ENCODE data around the gene TKT.
A peak's percentile ranks its signal among the peaks of the same experiment; 100 is the strongest.

Gene TKT

DNA sequence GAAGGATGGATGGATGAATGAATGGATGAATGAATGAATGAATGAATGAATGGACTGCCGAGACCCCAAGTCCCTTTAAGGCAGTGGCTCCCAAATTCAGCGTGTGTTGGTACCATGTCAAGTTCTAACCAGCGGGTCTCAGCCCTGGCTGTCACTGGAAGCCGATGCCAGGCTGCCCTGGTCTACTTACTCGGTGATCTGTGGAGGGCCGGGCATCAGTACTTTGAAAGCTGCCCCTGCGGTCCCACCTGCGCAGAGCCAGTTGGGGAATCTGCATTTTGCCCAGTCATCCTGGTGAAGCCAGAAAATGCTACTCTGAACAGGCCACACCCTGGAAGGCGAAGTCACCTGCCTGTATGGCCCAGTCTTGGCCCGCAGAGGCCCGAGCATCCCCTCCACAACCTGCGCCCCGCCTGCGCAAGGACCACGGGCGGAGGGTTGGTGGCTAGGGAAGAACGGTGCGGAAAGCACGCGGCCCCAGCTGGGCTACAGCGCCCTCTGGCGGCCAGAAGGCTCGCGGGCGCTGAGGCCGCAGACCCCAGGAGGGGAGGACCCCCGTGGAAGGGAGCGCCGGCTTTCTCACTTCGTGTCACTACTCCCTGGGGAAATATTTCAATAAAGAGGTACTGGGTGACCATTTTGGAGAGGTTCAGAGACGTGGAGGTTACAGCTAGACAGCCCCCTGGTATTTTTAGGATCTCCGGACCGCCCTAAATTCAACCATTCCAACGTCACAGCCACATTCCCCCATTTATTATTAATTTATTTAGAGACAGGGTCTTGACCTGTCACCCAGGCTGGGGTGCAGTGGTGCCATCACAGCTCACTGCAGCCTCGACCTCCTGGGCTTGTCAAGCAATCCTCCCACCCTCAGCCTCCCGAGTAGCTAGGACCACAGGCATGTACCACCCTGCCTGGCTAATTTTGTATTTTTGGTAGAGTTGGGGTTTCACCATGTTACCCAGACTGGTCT, 59.9 kb downstream of the TKT start:
- peak; percentile 69 to 74 for ATAC-seq

DNA sequence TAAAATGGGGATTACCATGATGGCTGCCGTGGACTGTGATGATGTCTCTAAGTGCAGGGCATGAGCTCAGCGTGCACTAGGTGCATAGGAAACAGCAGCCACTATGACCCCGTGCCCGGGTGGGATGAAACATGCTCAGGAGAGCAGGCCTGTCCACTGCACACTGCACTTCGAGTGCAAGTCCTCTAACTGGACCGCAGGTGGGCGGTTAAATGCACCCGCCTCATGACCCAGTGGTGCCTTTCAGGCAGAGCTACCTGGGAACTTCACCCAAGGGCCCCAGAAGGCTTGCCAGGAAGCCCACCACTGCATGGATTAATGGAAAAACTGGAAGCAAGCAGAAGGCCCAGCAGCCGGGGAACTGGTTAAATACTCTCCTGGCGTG, 60.8 kb downstream of the TKT start:
- no peak for ATAC-seq

DNA sequence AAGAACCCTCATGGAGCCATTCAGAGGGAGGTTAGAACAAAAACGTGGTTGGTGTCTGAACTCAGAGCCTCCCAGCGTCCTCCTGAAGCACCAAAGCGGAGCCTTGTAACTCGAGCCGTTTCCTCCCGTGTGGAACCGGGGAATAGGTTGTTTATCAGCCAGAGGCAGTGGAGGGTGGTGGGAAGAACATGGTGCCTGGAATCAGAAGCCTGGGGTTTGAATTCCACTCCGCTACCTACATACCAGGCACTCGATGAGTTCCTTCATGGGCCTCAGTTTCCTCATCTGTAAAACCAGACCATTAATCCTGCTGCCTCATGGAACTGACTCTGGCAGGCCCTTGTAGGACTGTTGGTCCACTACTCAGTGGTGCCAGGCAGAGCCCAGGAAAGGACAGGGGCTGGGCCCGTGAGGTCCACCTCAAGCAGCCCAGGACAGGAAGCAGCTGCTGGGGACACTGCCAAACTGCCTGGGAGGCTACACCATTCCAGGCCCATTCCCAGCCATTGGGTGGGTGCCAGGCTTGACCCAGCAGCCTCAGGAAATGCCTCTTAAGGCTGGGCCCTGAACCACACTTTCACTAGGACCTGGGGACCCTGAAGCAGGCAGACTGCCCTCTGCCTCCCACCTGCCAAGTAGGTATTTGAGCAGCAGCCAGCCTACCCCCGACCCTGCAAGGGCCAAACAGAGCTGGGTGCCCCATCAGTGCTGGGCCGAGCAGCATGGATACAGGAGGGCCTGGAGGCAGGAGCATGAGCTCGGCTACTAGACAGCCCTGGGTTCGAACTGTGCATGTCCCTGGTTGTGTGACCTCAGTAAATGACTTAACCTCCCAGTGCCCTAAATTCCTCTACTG, 61.4 kb downstream of the TKT start:
- ATAC-seq: no peak

DNA sequence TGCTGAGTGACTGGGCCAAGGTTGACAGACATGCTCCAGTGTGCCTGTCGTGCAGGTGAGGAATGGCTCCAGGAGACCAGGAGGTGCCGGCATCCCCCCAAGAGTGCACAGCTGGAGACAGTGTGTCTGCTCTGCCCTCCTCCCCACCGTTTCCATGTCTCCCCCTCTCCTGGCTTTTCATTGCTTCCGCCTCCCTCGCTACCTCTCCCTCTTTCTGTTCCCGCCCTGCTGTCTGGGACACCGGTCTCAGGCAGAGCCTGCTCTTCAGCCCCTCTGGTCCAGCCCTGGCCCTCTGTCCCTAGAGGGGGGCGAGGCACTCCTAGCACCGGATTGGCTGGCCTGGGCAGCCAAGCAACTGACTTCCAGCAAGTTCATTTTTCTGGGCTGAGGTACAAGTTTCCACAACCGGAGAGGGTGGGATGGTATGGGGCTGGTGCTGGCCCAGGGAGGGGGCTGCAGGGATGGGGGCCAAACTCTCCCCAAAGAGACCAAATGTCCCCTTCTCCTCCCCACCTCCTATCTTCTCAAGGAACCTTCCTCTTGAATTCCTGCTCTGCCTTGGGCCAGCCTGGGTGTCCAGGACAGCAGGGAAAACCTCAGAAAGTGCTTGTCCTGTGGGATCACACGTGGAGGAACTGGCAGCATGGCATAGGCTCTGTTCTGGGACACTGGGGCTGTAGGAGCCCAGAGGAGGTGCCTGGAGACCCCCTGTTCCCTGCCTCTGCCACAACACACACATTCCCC, 62.2 kb downstream of the TKT start:
- ATAC-seq: no peak

DNA sequence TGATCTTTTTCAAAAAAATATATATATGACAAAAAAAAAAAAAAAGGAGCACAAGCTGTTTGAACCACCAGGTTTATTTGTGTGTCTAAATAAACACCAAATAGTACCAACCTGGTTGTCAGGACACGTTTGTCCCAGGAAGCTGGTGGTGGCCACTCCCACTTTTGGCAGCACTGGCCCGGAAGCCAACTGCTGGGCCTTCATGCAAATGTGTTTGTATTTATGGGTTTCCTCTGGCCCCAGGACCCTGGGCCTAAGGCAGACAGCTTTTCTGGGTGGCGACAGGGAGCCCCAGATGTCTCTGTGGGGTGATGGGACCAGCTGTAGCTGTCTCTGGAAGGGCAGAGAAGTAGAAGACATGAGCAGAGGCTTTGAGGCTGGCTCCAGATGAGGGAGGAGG, 63.2 kb downstream of the TKT start:
- ATAC-seq: no peak

DNA sequence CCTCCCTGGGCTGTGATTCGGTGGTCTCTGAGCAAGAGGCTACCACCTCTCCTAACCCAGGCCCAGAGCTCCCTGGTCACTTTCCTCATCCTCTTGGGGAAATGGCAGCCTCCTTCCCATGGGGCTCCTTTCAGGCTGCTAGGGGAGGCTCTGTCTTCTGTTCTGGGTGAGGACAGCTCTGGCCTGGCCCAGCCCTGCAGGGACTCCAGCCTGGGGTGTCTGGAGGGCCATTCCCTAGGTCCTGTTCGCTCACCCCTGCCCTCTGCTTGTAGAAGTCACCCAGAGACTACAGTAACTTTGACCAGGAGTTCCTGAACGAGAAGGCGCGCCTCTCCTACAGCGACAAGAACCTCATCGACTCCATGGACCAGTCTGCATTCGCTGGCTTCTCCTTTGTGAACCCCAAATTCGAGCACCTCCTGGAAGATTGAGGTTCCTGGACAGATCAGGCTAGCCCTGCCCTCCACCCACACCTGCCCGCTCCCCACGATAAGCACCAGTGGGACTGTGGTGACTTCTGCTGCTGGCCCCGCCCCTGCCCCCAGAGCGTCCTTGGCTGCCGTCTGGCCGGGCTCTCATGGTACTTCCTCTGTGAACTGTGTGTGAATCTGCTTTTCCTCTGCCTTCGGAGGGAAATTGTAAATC, 63.9 kb downstream of the TKT start:
- no peak for ATAC-seq

DNA sequence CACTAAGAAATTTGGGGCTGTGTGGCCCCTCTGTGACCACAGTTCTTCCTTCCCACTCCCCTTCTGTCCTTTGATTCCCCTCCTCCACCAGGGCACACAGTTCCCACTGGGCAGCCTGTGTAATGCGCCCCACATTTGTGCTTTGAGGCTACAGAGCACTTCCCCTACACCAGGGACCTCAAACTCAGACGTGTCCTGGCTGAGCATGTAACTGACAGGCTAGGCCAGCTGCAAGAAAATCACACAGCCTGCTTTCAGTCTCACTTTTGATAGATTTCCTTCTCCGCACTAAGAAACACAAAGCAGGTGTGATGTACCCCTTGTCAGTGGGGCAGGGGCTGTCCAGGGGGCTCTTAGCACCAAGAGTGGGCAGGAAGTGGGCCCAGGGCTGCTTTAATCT, 65.2 kb downstream of the TKT start:
- no peak for ATAC-seq

DNA sequence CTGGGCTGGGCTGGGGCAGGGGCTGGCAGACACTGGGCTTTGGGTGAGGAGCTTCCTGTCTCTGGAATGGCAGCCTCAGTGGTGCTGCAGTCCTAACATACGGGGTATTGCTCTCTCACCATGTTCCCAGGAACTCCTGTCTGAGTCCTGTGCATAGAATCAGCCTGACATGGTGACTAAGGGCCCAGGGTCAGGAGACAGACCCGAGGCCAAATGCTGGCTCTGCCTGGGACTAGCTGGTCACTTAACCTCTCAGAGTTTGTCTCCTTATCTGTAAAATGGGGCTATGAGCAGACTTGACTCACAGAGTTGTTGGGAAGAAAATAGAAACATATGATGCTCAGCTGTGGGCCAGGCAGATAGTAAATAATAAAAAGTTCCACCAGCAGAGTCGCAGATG, 66.5 kb downstream of the TKT start:
- no peak for ATAC-seq

DNA sequence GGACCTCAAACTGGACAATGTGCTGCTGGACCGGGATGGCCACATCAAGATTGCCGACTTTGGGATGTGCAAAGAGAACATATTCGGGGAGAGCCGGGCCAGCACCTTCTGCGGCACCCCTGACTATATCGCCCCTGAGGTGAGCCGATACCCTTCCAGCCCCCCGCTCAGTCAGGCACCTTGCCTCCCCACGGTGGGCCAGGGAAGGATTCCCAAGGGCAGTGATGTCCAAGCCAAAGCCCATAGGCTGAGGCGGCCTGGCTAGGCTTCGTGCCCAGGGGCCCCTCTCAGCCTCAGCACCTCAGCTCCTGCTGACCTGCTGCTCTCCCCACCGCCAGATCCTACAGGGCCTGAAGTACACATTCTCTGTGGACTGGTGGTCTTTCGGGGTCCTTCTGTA, 67.1 kb downstream of the TKT start:
- ATAC-seq: no peak

DNA sequence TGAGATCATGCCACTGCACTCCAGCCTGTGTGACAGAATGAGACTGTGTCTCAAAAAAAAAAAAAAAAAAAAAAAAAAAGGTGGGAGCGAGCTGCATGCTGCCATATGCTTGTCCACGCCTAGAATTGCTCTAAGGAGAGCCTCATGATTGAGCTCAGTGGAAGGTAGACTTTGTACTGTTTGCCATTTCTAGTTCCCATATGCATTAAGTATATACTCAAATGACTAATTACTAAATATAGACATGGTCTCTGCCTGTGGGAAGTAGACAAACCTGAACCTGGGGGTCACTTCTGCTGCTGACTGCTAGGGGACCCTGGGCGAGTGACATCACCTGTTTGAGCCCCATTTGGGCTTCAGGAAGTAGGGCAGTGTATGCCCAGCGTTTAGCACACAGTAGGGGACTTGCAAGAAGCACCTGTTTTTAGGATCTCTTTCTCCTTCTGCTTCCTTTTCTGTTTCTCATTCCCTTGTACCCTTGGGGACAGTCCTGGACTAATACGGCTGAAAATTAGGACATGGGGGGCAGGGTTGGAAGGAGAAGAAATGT, 67.6 kb downstream of the TKT start:
- no peak for ATAC-seq

DNA sequence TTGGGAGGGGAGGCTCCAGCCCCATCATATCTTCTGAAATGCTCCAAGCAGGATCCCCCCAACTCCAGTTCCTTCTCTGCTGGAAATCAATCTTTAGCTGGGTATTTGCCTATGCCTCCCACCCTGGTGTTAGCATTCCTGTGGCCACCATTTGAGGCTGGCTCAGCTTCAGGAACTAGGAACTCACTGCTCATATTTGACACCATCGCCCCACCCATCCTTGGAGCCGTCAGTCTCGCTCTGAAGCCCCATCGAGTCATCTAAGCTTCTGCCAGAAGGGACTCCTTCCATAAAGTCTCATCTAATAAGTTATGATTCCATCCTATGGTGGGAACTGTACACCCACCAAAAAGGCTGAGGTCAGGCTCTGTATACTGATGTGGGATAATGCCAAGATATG, 68.4 kb downstream of the TKT start:
- ATAC-seq: no peak

DNA sequence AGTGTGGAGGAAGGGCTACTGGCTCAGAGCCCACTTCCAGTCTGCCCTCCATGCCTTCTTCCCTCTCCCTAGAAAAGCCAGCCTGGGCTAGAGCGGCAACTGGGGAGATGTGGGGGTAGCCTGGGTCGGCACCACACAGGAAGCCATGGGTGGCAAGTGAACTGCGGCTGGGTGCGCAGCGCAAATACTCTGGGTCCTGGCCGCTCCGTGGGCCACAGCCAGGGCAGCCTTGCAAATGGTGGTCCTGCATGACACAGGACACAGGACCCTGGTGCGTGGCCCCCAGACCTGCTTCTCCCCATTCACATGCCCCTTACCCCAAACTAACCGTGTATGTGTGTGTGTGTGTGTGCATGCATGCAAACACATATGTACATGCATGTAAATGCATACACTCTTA, 69.1 kb downstream of the TKT start:
- no peak for ATAC-seq

DNA sequence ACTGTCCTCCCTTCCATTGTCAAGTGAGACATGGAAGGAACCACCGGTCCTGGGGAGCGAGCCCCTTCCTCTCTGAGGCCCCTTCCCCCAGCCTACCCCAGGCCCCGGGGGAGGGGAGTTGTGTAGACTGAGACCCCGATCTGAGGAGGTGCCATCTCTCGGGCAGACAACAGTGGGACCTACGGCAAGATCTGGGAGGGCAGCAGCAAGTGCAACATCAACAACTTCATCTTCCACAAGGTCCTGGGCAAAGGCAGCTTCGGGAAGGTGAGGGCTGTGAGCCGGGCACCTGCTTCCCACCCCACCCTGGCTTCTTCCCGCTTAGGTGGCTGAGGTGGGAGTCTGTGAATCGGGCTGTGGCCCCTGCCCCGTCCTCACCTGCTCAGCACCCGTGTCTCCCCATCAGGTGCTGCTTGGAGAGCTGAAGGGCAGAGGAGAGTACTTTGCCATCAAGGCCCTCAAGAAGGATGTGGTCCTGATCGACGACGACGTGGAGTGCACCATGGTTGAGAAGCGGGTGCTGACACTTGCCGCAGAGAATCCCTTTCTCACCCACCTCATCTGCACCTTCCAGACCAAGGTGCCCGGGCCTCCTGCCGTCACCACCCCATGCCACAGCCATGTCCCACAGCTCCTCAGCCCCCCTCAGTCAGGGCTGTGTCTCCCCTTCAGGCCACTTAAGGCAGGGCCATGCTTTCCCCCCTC, 69.9 kb downstream of the TKT start:
- ATAC-seq: no peak

DNA sequence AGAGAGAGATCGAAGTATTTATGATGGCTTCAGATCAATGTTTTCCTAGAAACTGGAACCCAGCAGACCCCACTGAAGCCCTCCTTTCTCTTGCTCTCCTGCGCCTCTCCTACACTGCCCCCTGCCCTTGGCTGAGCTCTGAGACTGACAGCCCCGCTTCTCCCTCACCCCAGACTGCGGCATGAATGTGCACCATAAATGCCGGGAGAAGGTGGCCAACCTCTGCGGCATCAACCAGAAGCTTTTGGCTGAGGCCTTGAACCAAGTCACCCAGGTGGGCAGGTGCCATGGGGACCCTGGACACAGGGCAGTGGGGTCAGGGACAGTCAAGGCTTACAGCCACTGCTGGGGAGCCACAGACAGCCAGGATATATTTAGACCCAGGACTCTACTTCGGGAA, 71.1 kb downstream of the TKT start:
- ATAC-seq: no peak

DNA sequence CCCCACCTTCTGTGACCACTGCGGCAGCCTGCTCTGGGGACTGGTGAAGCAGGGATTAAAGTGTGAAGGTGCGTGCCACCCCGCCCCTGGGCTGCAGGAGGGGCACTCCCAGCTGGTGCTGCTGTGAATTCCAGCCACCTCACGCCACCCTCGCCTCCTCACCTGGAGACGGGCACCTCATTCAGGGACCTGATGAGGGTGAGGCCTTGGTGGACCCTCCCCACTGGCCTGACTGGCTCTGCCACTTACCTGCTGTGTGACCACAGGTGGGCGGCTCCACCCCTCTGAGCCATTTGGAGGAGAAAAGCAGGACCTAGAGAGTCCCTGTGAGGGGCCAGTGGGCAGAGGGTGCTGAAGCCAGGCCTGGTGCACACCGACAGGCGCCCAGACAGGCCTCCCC, 72.3 kb downstream of the TKT start:
- ATAC-seq: no peak

DNA sequence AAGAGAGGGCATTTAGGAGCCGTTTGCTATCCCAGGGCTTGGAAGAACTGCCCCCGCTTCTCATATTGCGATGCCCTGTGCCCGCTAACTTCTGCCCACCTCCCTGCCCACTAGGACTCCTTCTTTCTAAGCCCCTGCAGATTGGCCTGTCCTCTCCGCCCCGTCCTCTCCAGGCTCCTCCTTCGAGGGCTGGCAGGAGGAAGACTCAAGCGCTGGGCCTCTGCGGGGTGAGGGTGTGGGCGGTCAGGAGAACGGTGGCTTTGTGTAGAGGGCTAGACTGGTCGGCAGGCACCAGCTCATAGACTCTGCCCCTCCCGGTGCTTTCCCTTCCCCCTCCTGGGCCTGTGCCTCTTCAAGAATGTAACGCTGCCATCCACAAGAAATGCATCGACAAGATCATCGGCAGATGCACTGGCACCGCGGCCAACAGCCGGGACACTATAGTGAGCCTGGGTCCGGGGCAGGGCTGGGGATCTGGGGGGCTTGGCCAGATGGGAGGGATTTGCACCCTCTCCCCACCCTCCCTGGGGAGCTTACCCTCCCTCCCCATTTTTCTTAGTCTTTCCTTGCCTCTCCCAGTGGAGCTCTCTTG, 73.0 kb downstream of the TKT start:
- no peak for ATAC-seq

DNA sequence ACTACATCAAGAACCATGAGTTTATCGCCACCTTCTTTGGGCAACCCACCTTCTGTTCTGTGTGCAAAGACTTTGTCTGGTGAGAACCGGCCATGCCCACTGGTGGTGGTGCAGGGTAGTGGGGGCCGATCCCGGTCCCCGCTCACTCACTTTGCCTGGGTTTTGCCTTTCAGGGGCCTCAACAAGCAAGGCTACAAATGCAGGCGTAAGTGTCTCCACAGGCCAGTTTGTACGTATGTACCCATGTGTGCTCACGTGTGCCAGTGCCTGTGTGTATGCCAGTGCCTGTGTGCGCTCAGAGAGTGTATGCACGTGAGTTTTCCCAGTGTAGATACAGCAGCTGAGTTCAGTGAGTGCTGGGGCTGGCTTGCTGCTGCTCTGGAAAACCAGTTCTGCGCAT, 74.3 kb downstream of the TKT start:
- ATAC-seq: no peak

DNA sequence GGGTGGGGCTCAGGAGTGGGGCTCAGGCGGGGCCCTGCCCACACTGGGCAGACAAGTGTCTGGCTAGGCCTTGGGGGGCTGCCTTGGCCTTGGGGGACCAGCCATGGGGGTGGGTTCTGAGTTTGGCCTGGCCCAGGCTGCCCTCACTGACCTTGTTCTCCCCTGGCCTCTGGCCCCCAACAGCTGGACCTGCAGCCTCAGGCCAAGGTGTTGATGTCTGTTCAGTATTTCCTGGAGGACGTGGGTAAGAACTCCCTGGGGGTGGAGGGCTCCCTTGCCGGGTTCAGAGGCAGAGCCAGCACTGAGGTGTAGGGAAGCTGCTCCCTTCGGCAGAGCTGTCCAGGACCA, 74.8 kb downstream of the TKT start:
- no peak for ATAC-seq

DNA sequence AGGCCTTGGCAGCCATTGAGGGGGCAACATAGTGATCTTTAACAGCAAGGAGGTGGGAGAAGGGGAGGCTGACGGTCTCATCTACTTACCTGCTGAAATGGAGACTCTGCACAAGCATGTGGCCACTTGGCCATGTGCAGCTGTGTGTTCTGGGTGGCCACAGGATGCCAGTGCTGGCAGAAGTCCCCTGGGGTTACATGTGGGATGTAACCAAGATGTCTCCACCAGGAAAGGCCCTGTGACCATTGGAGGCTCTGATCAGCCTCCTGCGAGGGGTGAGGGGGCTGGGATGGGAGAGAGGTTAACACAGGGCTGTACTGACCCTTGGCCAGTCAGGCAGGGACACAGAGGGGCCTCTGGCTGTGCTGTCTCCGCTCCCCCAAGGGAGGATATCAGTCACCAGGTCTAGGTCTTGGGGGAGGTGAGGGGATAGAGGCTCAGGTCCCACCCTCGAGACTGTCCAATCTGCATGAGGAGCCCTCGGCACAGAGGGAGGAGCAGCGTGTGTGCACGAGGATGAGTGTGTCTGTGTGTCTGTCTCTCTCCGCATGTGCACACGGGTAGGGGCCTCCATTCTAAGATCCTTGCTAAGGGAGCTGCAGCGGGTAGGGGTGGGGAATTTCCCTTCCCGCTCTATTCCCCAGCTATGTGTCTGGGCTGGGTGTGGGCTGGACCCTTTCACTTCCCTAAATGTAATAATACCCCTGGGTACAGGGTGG, 75.4 kb downstream of the TKT start:
- peak; percentile 67 to 72 for ATAC-seq

DNA sequence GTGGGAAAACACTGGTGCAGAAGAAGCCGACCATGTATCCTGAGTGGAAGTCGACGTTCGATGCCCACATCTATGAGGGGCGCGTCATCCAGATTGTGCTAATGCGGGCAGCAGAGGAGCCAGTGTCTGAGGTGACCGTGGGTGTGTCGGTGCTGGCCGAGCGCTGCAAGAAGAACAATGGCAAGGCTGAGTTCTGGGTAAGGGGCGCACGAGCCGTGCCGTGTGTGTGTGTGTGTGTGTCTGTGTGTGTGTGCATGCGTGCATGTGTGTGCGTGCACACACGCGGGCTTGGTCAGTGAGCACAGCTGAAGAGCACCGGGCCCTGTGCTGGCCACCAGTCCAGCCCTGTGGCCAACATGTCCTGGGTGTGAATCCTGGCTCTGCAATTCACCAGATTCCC, 76.2 kb downstream of the TKT start:
- no peak for ATAC-seq

DNA sequence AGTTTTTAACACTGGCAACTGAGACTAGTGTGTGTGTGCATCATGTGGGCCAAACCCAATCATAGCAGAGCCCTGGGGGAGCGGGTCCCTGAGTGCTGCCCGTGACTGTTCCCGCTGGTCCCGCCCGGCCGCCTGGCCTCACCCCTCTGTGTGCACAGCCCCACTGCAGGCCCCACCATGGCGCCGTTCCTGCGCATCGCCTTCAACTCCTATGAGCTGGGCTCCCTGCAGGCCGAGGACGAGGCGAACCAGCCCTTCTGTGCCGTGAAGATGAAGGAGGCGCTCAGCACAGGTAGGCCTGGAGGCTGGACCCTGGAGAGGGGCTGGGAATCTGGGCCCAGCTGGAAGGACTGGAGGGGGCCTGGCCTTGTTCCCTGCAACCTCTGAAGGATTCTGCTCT, 77.6 kb downstream of the TKT start:
- no peak for ATAC-seq
